ENCODE measurements around the gene C2orf49.

DNA sequence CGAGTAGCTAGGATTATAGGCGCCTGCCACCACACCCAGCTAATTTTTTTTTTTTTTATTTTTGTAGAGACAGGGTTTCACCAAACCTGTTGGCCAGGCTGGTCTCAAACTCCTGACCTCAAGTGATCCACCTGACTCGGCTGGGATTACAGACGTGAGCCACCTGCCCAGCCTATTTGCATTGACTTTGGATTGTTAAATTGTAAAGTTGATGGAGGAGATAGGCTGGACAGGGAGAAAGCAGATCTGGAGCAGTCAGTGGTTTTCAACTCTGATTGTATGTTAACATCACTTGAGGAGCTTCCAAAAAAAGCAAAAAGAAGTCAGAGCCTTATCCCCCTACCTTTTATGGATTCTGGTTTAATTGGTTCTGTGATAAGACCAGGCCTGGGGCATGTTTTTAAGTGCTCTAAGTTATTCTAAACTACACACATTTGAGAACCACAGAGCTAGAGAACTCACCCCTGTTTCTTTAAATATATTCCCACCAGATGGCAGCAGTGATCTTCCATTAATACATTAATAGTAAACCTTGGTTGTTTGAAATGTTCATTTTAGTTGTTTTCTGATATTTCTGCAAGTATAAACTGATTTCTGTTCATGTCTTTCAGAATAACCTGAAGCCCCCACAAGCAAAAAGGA is 7.5 kb downstream of the C2orf49 start:
- TF ChIP-seq, protein P1, sequence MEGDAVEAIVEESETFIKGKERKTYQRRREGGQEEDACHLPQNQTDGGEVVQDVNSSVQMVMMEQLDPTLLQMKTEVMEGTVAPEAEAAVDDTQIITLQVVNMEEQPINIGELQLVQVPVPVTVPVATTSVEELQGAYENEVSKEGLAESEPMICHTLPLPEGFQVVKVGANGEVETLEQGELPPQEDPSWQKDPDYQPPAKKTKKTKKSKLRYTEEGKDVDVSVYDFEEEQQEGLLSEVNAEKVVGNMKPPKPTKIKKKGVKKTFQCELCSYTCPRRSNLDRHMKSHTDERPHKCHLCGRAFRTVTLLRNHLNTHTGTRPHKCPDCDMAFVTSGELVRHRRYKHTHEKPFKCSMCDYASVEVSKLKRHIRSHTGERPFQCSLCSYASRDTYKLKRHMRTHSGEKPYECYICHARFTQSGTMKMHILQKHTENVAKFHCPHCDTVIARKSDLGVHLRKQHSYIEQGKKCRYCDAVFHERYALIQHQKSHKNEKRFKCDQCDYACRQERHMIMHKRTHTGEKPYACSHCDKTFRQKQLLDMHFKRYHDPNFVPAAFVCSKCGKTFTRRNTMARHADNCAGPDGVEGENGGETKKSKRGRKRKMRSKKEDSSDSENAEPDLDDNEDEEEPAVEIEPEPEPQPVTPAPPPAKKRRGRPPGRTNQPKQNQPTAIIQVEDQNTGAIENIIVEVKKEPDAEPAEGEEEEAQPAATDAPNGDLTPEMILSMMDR (conservative IDR thresholded peaks at IDR 0.05) = peak; percentile 58
- no peak for TF ChIP-seq ZFX (IDR thresholded peaks at IDR 0.05)
